IPS DF 6.9 (cell line): Measurements from ENCODE around the gene CHRNA5.

Experiments
- DNase-seq: peaks from one replicate; pipeline ENCODE4 v3.0.0-alpha.2; 2013; ENCODE audit warnings: low read depth, low spot score
- H3K27ac ChIP-seq: one replicate; pipeline ENCODE4 v1.5.1; 2013; ENCODE audit warnings: low read length, control low read depth
- H3K27me3 ChIP-seq: 2 replicates; pipeline ENCODE4 v1.6.1; 2013; ENCODE audit warnings: mild to moderate bottlenecking, low read length; ENCODE audit not compliant: control insufficient read depth, insufficient read depth
- H3K36me3 ChIP-seq: 2 replicates; pipeline ENCODE4 v1.6.1; 2013; ENCODE audit warnings: low read length; ENCODE audit not compliant: control insufficient read depth, insufficient read depth
- H3K4me1 ChIP-seq: 2 replicates; pipeline ENCODE4 v1.6.1; 2013; ENCODE audit warnings: low read length; ENCODE audit not compliant: control insufficient read depth, insufficient read depth
- H3K4me3 ChIP-seq: 2 replicates; pipeline ENCODE4 v1.5.1; 2013; ENCODE audit warnings: mild to moderate bottlenecking, low read length
- H3K9me3 ChIP-seq: 2 replicates; pipeline ENCODE4 v1.6.1; 2013; ENCODE audit warnings: low read length, inconsistent platforms; ENCODE audit not compliant: control insufficient read depth, insufficient read depth
- WGBS: extraction: QIAGEN DNeasy Blood & Tissue Kit; methylation state at CpG from one replicate; pipeline ENCODE4 v1.1.7; 2013; ENCODE audit warnings: mixed read lengths, missing lambda C conversion rate; ENCODE audit not compliant: insufficient read length, insufficient coverage; 5-methylcytosine and 5-hydroxymethylcytosine counted together

CHRNA5 gene

DNA sequence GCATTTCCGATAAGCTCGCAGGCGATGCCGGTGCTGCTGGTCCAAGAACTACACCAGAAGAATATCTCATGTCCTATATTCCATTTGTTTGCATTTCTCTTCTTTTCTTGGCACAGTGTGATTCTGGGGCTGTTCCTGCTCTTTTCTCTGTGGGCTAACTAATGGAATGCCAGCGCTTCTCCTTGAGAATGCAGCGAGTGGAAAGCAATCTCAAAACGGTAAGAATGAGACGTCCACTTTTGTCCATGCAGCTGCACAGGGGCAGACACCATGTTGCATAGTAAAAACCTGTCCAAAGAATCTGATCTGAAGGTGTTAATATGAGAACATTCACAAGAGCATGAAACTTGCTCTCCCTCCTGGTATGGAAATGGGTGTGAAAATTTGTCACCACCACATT, 62.0 kb downstream of the CHRNA5 start:
- Histone ChIP-seq H3K27ac (no peak overlapping the region), H3K36me3 (no peaks in the 10 kb centered on the region; the same call in 1 of the 2 replicates), H3K27me3 (no peaks in the 10 kb centered on the region), H3K4me3 (no peak overlapping the region), H3K9me3 (no peaks in the 10 kb centered on the region), H3K4me1 (no peaks in the 10 kb centered on the region)
- WGBS, result no CpG with 5 or more reads among the region's 8 CpGs
- DNase-seq, result no peak

DNA sequence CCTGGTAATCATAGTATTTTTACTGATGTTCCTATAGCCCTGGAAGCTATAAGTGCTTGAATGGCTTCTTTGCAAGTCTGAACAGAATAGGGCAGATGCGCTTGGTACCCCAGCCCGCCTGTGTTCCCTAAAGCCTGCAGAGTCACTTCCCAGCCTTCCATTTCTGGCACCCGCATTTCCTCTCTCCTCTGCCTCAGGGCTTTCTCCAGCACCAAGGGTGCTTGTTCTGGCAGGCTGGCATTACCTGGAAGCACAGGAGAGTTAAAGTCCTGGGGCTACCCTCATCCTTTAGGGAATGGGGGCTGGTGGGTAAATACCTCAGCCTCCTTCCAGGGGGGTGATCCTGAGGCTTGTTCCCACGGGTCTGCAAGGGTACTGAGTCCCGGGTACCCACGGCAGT, 62.9 kb downstream of the CHRNA5 start:
- H3K27me3 ChIP-seq, result no peaks in the 10 kb centered on the region
- no peaks in the 10 kb centered on the region for H3K4me1 ChIP-seq
- no peak for DNase-seq
- no peak overlapping the region for H3K4me3 ChIP-seq
- H3K36me3 ChIP-seq, result no peaks in the 10 kb centered on the region; the same call in 1 of the 2 replicates
- H3K27ac ChIP-seq, result no peak overlapping the region
- no peaks in the 10 kb centered on the region for H3K9me3 ChIP-seq
- no CpG with 5 or more reads among the region's 6 CpGs for WGBS

GRCh38 chr15:78629031-78629715, 63.9 kb downstream of the CHRNA5 start:
- H3K4me1 ChIP-seq, result no peaks in the 10 kb centered on the region
- WGBS, result no CpG with 5 or more reads among the region's 29 CpGs
- DNase-seq, result no peak
- H3K27me3 ChIP-seq, result no peaks in the 10 kb centered on the region
- no peaks in the 10 kb centered on the region for H3K9me3 ChIP-seq
- no peak overlapping the region for H3K4me3 ChIP-seq
- no peaks in the 10 kb centered on the region; the same call in 1 of the 2 replicates for H3K36me3 ChIP-seq
- no peak overlapping the region for H3K27ac ChIP-seq

- H3K4me1 ChIP-seq, result no peaks in the 10 kb centered on the region
- H3K36me3 ChIP-seq, result no peaks in the 10 kb centered on the region; the same call in 1 of the 2 replicates
- no CpG with 5 or more reads among the region's 12 CpGs for WGBS
- no peak overlapping the region for H3K27ac ChIP-seq
- no peaks in the 10 kb centered on the region for H3K9me3 ChIP-seq
- no peak overlapping the region for H3K4me3 ChIP-seq
- no peaks in the 10 kb centered on the region for H3K27me3 ChIP-seq
- DNase-seq, result no peak
Observed at GRCh38 chr15:78629716-78630065, 64.4 kb downstream of the CHRNA5 start.

DNA sequence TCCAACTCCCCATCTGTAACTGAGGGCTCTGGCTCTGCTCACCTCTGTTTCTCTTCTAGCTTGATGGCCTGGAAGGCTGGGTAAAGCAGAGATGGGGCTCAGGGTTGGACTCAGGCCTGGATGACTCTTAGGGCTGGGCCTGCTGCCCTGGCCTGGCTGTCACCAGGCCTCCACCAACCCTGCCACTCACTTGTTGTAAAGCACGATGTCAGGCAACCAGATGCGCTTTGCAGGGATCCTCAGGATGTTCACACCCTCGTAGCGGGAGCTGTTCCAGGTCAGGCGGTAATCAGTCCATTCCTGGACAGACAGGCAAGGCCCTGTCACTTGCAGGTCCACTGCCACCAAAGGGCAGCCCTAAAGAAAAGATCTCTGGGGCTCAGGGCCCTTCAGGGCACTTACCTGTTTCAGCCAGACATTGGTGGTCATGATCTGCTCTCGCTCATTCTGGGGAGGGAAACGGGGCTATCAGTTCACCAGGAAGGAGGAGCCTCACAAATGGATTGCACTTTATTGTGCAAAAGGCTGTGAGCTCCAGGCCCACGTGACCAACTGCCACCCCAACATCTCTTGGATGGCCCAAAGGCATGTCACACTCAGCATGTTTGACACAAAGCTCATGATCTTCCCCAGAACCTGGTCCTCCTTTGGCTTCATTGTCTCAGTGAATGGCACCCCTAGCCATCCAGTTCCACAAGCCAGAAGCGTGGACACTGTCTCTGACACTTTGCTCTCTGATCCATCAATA, 65.7 kb downstream of the CHRNA5 start:
- no CpG with 5 or more reads among the region's 9 CpGs for WGBS
- H3K27me3 ChIP-seq, result no peaks in the 10 kb centered on the region
- DNase-seq, result no peak
- H3K4me3 ChIP-seq, result no peak overlapping the region
- no peaks in the 10 kb centered on the region for H3K4me1 ChIP-seq
- H3K27ac ChIP-seq, result no peak overlapping the region
- no peaks in the 10 kb centered on the region for H3K9me3 ChIP-seq
- no peaks in the 10 kb centered on the region; the same call in 1 of the 2 replicates for H3K36me3 ChIP-seq

- Histone ChIP-seq H3K4me1 (no peaks in the 10 kb centered on the region), H3K4me3 (no peak overlapping the region), H3K27me3 (no peaks in the 10 kb centered on the region), H3K9me3 (no peaks in the 10 kb centered on the region), H3K27ac (no peak overlapping the region), H3K36me3 (no peaks in the 10 kb centered on the region; the same call in 1 of the 2 replicates)
- DNase-seq, result no peak
- no CpG with 5 or more reads among the region's 2 CpGs for WGBS
Observed at GRCh38 chr15:78633348-78633747, 68.0 kb downstream of the CHRNA5 start.

GRCh38 chr15:78634210-78635145, 69.2 kb downstream of the CHRNA5 start:
- Histone ChIP-seq H3K9me3 (no peaks in the 10 kb centered on the region), H3K4me1 (no peaks in the 10 kb centered on the region), H3K27ac (no peak overlapping the region), H3K4me3 (no peak overlapping the region), H3K36me3 (no peaks in the 10 kb centered on the region), H3K27me3 (no peaks in the 10 kb centered on the region)
- no peak for DNase-seq
- no CpG with 5 or more reads among the region's 12 CpGs for WGBS

DNA sequence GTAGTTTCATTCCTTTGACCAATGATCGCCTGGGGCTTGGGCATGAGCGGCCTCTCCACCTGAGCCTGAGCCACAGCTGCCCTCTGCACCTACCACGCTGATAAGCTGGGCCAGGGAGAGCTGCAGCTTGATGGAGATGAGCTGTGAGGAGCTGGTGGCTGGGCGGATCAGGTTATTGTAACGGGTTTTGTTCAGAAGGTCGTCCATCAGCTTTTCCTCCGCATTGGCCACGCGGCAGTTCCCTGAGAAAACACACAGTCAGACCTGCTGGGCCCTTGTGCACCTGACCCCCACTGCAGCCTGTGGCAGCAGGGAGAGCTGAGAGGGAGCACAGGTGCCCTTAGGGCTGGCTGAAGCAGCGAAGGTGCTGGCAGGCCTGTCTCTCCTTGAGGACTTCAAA, 70.0 kb downstream of the CHRNA5 start:
- Histone ChIP-seq H3K27me3 (no peaks in the 10 kb centered on the region), H3K36me3 (no peaks in the 10 kb centered on the region)
- WGBS, result no CpG with 5 or more reads among the region's 10 CpGs

DNA sequence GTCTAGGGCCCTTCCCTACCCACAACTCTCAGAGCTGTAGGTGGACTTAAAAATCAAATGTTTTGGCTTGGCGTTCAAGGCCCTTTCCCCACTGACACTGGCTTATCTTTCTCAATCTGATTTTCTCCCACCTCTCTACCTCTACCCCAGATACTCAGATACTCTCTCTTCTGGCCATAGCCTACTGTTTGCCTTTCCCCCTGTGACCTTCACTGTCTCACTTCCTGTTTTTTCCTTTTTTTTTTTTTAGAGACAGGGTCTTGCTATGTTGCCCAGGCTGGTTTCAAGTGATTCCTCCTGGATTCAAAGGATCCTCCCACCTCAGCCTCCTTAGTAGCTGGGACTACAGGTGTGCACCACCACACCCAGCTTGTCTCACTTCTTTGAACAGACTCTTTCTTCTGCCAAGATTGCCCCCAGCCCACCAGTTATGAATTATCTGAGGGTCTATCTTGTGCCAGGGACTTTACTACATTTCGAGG, 71.1 kb downstream of the CHRNA5 start:
- Histone ChIP-seq H3K27me3 (no peaks in the 10 kb centered on the region), H3K9me3 (no peaks in the 10 kb centered on the region), H3K27ac (no peak overlapping the region), H3K4me1 (no peaks in the 10 kb centered on the region), H3K4me3 (no peak overlapping the region), H3K36me3 (no peaks in the 10 kb centered on the region)
- DNase-seq, result no peak
- WGBS, result no CpG with 5 or more reads among the region's 2 CpGs

More for the DNA sequence above, 70.0 kb downstream of the CHRNA5 start:
- no peaks in the 10 kb centered on the region for H3K4me1 ChIP-seq
- DNase-seq, result no peak
- H3K9me3 ChIP-seq, result no peaks in the 10 kb centered on the region
- H3K4me3 ChIP-seq, result no peak overlapping the region
- H3K27ac ChIP-seq, result no peak overlapping the region

- Histone ChIP-seq H3K4me3 (no peak overlapping the region), H3K27me3 (no peaks in the 10 kb centered on the region), H3K9me3 (no peaks in the 10 kb centered on the region), H3K36me3 (no peaks in the 10 kb centered on the region), H3K27ac (no peak overlapping the region), H3K4me1 (0 out of 2 replicates have a peak, but pooled peaks cover 2% of the 10 kb centered on the region)
- no CpG with 5 or more reads among the region's 4 CpGs for WGBS
- DNase-seq, result no peak
Observed at GRCh38 chr15:78637776-78638435, 72.6 kb downstream of the CHRNA5 start.
